ENCODE results near the gene RENBP. TPM values are rescaled to one million over a fixed set of nuclear protein-coding genes. Genes with fewer than 3 reads are reported as not detected.

RENBP gene
- total RNA-seq, 2 experiments from 2014 or later: 8.2 to 8.4 TPM

DNA sequence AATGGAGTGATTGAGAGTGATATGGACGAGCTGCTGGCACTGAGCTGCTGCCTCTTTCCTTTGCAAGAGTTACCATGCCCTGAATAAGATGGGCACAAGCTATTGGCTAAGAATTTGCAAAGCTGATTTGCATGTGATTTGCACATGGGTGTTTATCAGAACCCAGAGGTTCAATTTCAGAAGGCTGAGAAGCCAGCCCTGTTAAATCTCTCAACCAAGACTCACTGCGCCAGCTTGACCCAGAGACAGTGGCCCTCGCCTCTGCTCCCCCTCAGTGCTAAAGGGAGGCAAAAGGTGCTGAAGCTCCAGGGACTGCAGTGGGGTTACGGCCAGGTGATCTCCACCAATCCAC lies 19.1 kb downstream of the RENBP start:
- no peaks in the 10 kb centered on the region for H3K27me3 Mint-ChIP-seq
- peak overlapping the region; percentile 98 for H3K27ac Mint-ChIP-seq
- CTCF ChIA-PET: interaction anchor here (1.0 to 13.4 kb wide), 9 partner anchors 9 to 161 kb away, joined by 3 to 93 read pairs (median 4); partner anchors contain the start of genes IDH3G, NAA10, PLXNB3 and RENBP
- peak overlapping the region; percentile 94 for H3K4me3 Mint-ChIP-seq
- DNase-seq: peak; percentile 39
- H3K4me1 Mint-ChIP-seq (ENCODE audit: low read depth): peaks cover 30% of the 10 kb centered on the region
- peaks cover 20% of the 10 kb centered on the region for H3K36me3 Mint-ChIP-seq
- H3K9me3 Mint-ChIP-seq: no peaks in the 10 kb centered on the region
- POLR2A ChIA-PET: interaction anchor here (1.0 to 6.2 kb wide), 9 partner anchors 9 to 131 kb away, joined by 3 to 68 read pairs (median 8); partner anchors contain the start of genes HCFC1, IDH3G, IRAK1 and NAA10
- intact Hi-C loops (cut with micrococcal nuclease): loop anchor here (2.0 to 5.0 kb wide), 4 partner anchors 21 to 472 kb away; partner anchors contain the start of genes ABCD1, BCAP31, MECP2 and RPL10

- intact Hi-C loops (cut with micrococcal nuclease): loop anchor here (2.0 kb wide), 1 partner anchor 22 kb away; no protein-coding TSS in a partner anchor
- Mint-ChIP-seq H3K27me3 (no peaks in the 10 kb centered on the region), H3K36me3 (peaks cover 24% of the 10 kb centered on the region), H3K27ac (peak overlapping the region; percentile 98), H3K9me3 (no peaks in the 10 kb centered on the region), H3K4me3 (peak overlapping the region; percentile 94), H3K4me1 (ENCODE audit: low read depth) (peaks cover 28% of the 10 kb centered on the region)
- DNase-seq: peak; percentile 60
- POLR2A ChIA-PET: interaction anchor here (0.7 to 6.2 kb wide), 9 partner anchors 10 to 196 kb away, joined by 3 to 68 read pairs (median 8); partner anchors contain the start of genes HCFC1, IDH3G, IRAK1 and NAA10
- CTCF ChIA-PET: interaction anchor here (1.0 to 13.4 kb wide), 6 partner anchors 10 to 172 kb away, joined by 3 to 93 read pairs (median 8); partner anchors contain the start of genes NAA10, PLXNB3 and RENBP
Measured at GRCh38 chrX:153924149-153924861, 20.1 kb downstream of the RENBP start.

DNA sequence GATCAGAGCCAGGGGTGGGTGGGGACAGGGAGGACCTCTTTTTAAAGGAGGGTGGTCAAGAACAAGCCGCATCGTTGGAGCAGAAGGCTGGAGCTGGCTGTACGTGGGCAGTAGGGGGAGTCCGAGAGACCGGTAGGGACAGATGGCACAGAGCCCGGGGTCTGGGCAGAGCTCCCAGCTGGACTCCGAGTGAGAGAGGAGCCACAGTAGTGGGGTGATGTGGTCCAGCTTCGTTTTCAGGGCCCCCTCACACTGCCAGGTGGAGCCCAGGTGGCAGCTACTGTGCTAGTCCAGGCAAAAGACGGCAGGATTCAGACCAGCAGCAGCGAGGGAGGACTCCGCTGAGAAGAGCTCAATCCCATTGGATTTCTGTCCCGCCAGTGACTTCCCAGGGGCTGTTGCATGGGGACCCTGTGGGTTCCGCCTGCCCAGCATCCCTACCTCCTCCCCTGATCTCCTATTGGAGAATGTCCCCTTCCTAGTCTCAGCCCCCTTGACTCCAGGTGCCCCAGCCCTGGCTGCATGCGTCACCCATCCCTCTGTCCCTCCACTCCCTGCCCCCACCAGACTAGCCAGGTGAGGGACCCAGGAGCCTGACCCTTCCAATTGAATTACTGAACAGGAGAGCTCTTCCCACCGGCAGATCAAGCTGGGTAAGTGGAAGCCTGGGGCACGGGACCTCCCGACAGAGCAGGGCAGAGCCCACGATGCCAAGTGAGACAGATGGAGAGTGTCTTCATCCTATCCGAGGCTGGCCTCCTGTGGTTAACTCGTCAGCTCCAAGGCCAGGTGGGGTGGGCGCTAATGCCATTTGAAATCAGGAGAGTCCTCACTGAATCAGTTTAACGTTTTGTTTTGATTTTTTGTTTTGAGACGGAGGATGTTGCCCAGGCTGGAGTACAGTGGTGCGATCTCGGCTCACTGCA lies 21.2 kb downstream of the RENBP start:
- CTCF ChIA-PET: interaction anchor here (1.0 to 2.2 kb wide), 10 partner anchors 11 to 45 kb away, joined by 3 to 26 read pairs (median 4); partner anchors contain the start of gene NAA10
- Mint-ChIP-seq H3K27ac (peak overlapping the region; percentile 86), H3K36me3 (peaks cover 25% of the 10 kb centered on the region), H3K4me3 (peak overlapping the region; percentile 94), H3K27me3 (no peaks in the 10 kb centered on the region), H3K4me1 (ENCODE audit: low read depth) (peaks cover 21% of the 10 kb centered on the region), H3K9me3 (no peaks in the 10 kb centered on the region)
- intact Hi-C loops (cut with micrococcal nuclease): no loop called here
- no peak for DNase-seq
- POLR2A ChIA-PET: interaction anchor here (1.9 to 6.2 kb wide), 4 partner anchors 23 to 129 kb away, joined by 4 to 68 read pairs (median 19); partner anchors contain the start of genes HCFC1, IDH3G, RENBP and SSR4

DNA sequence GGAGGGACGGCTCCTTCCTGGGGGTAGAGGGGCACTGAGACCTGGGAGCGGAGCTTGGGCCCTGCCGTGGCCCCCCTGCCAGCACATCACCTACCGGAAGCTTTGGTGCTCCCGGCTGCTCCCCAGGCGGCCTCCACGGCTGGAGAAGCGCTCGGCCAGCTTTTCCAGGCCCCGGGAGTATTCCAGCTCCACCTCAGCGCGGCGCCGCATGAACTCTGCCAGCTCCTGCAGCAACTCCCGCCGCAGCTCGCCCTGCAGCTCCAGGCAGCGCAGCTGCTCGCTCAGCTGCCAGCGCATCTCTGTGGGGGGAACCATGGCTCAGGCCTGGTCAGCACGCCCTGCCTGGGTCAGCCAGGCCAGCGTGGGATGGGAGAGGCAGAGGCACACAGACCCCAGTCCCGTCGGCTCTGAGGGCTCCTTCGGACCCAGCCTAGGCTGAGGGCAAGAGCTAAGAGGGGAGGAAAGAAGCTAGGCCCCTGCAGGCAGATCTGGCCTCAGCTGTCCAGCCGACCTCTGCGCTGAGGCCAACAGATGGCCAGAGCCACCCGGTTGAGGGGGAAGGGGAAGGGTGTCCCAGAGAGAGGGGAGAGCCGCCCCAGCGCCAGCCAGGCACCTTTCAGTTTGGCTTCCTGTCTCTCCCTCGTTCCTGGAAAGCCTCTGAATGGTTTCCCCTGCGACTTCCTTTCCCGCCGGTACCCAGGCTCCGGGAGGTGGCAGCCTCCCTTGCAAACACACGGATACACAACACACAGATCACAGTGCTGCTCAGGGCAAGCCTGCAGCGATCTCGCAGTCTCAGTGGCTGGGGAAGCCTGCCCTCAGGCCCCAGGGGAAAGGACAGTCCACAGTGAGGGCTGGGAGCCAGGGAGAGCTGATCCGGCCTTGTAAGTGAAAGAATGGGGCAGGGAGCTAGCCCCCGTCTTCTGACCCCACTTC lies 22.7 kb downstream of the RENBP start:
- Mint-ChIP-seq H3K4me3 (peak overlapping the region; percentile 94), H3K27ac (peak overlapping the region; percentile 86)

DNA sequence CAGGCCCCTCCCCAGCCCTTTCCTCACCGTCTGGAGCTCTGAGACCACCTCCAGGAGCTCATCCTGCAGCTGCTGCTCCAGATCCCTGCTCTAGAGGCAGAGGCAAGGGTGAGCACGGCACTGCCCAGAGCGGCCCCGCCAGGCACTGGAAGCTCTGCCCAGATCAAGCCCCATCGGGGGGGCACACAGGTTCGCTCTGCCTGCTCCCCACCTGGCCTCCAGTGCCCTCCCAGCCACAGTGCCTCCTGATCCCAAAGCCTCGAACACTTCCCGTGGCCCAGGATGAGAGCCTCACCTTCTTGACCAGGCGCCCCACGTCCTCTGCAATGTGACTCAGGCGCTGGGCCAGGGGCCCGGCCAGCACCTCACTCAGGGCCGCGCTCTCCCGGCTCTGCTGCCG lies 23.4 kb downstream of the RENBP start:
- CTCF ChIA-PET: interaction anchor here (1.3 to 1.6 kb wide), 2 partner anchors 10 to 26 kb away, joined by 4 to 5 read pairs; no protein-coding TSS in a partner anchor
- intact Hi-C loops (cut with micrococcal nuclease): no loop called here

More for the DNA sequence above, 22.7 kb downstream of the RENBP start:
- intact Hi-C loops (cut with micrococcal nuclease): no loop called here
- ChIA-PET CTCF (interaction anchor here (1.1 to 2.2 kb wide), 8 partner anchors 9 to 46 kb away, joined by 3 to 26 read pairs (median 5); partner anchors contain the start of gene NAA10), POLR2A (interaction anchor here (0.5 to 2.1 kb wide), 4 partner anchors 10 to 59 kb away, joined by 3 to 8 read pairs (median 3); no protein-coding TSS in a partner anchor)
- Mint-ChIP-seq H3K27me3 (no peaks in the 10 kb centered on the region), H3K9me3 (no peaks in the 10 kb centered on the region), H3K4me1 (ENCODE audit: low read depth) (peaks cover 21% of the 10 kb centered on the region), H3K36me3 (peaks cover 32% of the 10 kb centered on the region)
- DNase-seq: peak; percentile 36

GRCh38 chrX:153920546-153920945 lies 23.9 kb downstream of the RENBP start:
- no peaks in the 10 kb centered on the region for H3K9me3 Mint-ChIP-seq
- H3K27me3 Mint-ChIP-seq: no peaks in the 10 kb centered on the region
- no peak for DNase-seq
- peaks cover 21% of the 10 kb centered on the region for H3K4me1 Mint-ChIP-seq (ENCODE audit: low read depth)
- peaks cover 36% of the 10 kb centered on the region for H3K36me3 Mint-ChIP-seq
- ChIA-PET CTCF (interaction anchor here (1.3 to 1.6 kb wide), 2 partner anchors 10 to 27 kb away, joined by 4 to 5 read pairs; no protein-coding TSS in a partner anchor), POLR2A (interaction anchor here (2.1 kb wide), 1 partner anchor 9 kb away, joined by 8 read pairs; no protein-coding TSS in a partner anchor)
- intact Hi-C loops (cut with micrococcal nuclease): no loop called here
- H3K27ac Mint-ChIP-seq: no peak overlapping the region
- H3K4me3 Mint-ChIP-seq: no peak overlapping the region

More for the DNA sequence above, 23.4 kb downstream of the RENBP start:
- Mint-ChIP-seq H3K27ac (no peak overlapping the region), H3K4me3 (no peak overlapping the region), H3K4me1 (ENCODE audit: low read depth) (peaks cover 21% of the 10 kb centered on the region), H3K36me3 (peaks cover 35% of the 10 kb centered on the region), H3K9me3 (no peaks in the 10 kb centered on the region), H3K27me3 (no peaks in the 10 kb centered on the region)
- no peak for DNase-seq
- POLR2A ChIA-PET: interaction anchor here (2.1 kb wide), 1 partner anchor 9 kb away, joined by 8 read pairs; no protein-coding TSS in a partner anchor

GRCh38 chrX:153919281-153919680 lies 25.2 kb downstream of the RENBP start:
- H3K27ac Mint-ChIP-seq: no peak overlapping the region
- no peaks in the 10 kb centered on the region for H3K27me3 Mint-ChIP-seq
- no peaks in the 10 kb centered on the region for H3K9me3 Mint-ChIP-seq
- POLR2A ChIA-PET: no interaction called here
- intact Hi-C loops (cut with micrococcal nuclease): no loop called here
- H3K4me1 Mint-ChIP-seq (ENCODE audit: low read depth): peaks cover 19% of the 10 kb centered on the region
- peaks cover 27% of the 10 kb centered on the region for H3K36me3 Mint-ChIP-seq
- CTCF ChIA-PET: no interaction called here
- no peak overlapping the region for H3K4me3 Mint-ChIP-seq
- no peak for DNase-seq

GRCh38 chrX:153917869-153918268 lies 26.6 kb downstream of the RENBP start:
- Mint-ChIP-seq H3K4me3 (no peak overlapping the region), H3K36me3 (peaks cover 22% of the 10 kb centered on the region), H3K27ac (no peak overlapping the region), H3K4me1 (ENCODE audit: low read depth) (peaks cover 10% of the 10 kb centered on the region), H3K27me3 (no peaks in the 10 kb centered on the region), H3K9me3 (no peaks in the 10 kb centered on the region)
- no peak for DNase-seq
- POLR2A ChIA-PET: no interaction called here
- intact Hi-C loops (cut with micrococcal nuclease): no loop called here
- CTCF ChIA-PET: interaction anchor here (1.2 to 1.4 kb wide), 2 partner anchors 10 to 29 kb away, joined by 3 to 4 read pairs; no protein-coding TSS in a partner anchor

GRCh38 chrX:153913701-153914100 lies 30.7 kb downstream of the RENBP start:
- H3K27ac Mint-ChIP-seq: no peak overlapping the region
- intact Hi-C loops (cut with micrococcal nuclease): no loop called here
- H3K9me3 Mint-ChIP-seq: no peaks in the 10 kb centered on the region
- H3K36me3 Mint-ChIP-seq: peaks cover 20% of the 10 kb centered on the region
- CTCF ChIA-PET: no interaction called here
- H3K27me3 Mint-ChIP-seq: no peaks in the 10 kb centered on the region
- H3K4me1 Mint-ChIP-seq (ENCODE audit: low read depth): no peaks in the 10 kb centered on the region
- no peak for DNase-seq
- H3K4me3 Mint-ChIP-seq: no peak overlapping the region
- POLR2A ChIA-PET: no interaction called here

DNA sequence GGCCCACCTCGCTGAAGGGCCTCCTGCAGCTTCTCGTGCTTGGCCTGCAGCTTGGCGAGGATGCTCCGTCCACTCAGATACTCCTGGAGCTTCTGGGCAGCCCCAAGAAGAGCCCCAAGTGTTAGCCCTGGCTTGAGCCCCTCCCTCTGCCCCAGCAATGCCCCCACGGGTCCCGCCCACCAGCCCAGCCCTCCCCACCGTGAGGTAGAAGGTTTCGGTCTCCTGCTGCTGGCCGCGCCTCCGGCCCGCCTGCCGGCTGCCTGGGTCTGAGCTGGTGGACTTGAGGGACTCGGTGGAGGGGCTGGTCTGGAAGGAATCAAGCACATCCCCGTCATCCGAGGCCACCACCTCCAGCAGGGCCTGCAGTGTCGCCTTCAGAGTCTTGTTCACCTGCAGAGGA lies 31.2 kb downstream of the RENBP start:
- no peaks in the 10 kb centered on the region for H3K27me3 Mint-ChIP-seq
- no peak overlapping the region for H3K4me3 Mint-ChIP-seq
- H3K9me3 Mint-ChIP-seq: no peaks in the 10 kb centered on the region
- no peaks in the 10 kb centered on the region for H3K4me1 Mint-ChIP-seq (ENCODE audit: low read depth)
- H3K27ac Mint-ChIP-seq: no peak overlapping the region
- no peak for DNase-seq
- peaks cover 17% of the 10 kb centered on the region for H3K36me3 Mint-ChIP-seq
- CTCF ChIA-PET: interaction anchor here (1.3 kb wide), 1 partner anchor 9 kb away, joined by 5 read pairs; no protein-coding TSS in a partner anchor
- POLR2A ChIA-PET: no interaction called here
- intact Hi-C loops (cut with micrococcal nuclease): no loop called here
